ENCODE measurements around the gene OCA2.

Gene OCA2

GRCh38 chr15:28120359-28120640, 21.2 kb upstream of the OCA2 start:
- DNase-seq (ENCODE audit: low read depth, low spot score), result no peak

DNA sequence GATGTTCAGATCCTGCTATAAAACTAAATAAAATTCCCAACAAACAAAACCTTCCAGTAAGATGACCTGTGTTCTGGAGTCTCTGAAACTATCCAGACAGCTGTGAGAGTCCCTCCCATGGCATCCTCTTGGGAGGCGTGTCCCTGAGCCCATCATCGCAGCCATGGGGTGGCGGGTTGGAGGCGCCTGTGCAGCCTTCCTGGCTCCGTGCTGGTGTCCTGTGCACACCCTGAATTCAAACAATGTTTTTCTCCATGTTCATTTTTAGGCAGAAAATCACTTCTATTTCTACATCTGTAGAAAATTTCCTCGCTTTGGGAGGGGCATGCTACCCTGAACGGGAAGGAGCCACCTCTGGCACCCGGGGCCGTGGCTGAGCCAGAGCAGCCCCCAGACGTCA, 19.4 kb upstream of the OCA2 start:
- no peak for DNase-seq (ENCODE audit: low read depth, low spot score)

GRCh38 chr15:28118083-28118482, 19.0 kb upstream of the OCA2 start:
- no peak for DNase-seq (ENCODE audit: low read depth, low spot score)

GRCh38 chr15:28117432-28117990, 18.4 kb upstream of the OCA2 start:
- no peak for DNase-seq (ENCODE audit: low read depth, low spot score)

DNA sequence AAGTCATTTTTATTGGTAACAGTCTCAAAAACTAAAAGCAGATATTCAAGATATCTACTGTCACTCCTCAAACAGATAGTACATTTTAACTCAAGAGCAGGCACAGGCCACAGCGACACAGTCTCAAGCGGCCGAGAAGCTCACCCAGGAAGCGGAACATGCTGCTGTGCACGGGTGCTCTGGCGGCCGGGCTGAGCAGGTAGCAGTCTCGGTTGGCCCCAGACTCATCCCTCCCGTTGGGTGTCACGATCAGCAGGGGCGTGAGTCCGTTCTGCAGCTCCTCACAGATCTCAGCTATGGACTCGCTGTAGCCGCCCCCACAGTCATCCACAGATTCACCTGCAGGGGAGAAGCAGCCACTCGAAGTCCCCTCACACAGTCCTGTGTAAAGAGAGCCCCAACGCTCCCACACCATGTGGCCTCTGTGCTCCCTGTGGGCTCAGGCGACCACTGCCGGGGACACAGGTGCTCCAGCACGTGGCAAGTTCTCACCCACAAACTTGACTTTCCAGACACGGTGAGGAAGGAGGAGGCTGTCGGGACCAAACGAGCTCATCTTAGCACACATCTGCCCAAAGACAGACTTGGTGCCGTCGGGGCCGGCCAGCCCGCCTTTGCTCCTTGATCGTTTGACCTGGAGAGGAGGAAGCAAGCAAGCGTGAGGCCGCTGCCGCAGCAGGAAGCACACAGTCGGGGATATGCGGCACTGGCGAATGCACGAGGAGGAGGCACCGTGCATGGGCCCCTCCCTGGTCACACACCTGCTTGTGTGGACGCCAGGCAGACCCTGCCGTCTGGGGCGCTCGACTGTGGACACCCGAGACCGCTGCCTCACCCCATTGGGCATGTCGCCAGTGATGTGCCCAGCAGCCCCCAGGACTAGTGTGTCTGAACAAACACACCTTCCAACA, 17.7 kb upstream of the OCA2 start:
- no peak for DNase-seq (ENCODE audit: low read depth, low spot score)

- no peak for DNase-seq (ENCODE audit: low read depth, low spot score)
These were observed 16.8 kb upstream of the OCA2 start for GRCh38 chr15:28115871-28116270.

DNA sequence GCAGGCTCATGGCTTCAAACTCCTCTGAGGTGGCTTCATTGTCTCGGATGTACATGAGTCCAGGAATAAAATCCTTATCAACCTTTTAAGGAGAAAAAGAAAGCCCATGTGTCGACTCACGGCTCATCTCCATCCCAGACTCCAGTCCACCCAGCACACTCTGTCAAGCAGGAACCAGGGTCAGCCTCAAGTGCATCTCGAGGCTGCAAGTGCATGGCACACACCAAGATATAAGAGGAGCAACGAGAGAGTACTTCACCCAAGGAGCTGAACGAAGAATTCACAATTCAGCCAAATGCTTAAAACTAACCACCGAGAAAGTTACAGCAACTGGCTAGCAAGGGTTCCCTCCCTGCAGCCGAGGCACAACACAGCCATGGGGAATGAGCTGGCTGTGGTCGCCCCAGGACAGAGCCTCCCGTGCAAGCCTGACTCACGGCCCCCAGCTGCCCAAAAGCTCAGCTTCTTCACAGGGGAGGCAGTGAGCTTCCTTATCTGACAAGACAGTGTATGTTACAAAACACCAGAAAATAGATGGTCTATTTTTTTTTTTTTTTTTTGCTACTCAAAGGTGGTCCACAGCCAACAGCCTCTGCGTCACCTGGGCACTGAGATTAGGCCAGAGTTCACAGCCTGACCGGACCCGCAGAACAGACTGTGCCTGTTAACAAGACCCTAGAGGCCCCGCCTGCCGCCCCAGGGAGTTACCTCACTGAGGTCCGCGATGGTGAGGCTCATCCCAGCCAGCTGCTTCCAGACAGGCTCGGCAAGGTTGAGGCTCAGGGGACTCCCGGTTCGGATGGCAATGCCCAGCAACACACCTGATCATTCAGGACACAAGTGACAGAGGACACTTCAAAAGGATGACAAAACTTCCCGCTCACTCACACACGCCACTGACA, 15.9 kb upstream of the OCA2 start:
- no peak for DNase-seq (ENCODE audit: low read depth, low spot score)

GRCh38 chr15:28114114-28114455, 15.0 kb upstream of the OCA2 start:
- no peak for DNase-seq (ENCODE audit: low read depth, low spot score)

DNA sequence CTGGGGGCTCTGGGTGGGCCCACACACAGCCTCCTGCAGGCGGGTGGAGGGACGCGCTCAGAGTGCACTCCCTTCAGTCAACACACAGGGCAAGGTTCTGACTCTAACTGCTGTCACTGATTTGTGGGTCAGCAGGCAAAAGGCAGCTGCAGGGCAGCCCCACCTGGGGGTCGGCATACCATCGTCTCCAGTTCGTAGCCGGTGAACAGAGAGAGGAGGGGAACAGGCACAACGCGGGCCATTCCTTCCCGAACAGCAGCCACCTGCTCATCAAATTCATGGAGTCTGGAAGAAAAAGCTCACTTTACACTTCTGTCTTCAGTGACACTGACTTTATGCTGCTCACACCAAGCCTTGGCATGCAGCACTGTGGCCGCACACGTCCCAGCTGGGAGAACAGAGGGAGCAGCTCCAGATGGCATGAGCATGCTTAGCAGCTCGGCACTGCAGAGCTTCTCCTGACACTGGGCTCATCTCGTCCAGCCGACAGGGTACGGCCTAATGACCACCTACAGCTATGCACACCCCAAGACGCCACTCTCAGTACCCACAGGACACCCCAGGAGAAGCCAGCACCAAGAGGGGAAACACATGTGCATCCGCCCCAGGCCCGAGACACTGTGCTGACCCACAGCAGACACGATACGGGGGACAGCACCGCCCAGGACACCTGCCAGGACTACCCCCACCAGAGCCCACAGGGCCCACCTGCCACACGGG, 14.4 kb upstream of the OCA2 start:
- no peak for DNase-seq (ENCODE audit: low read depth, low spot score)

DNA sequence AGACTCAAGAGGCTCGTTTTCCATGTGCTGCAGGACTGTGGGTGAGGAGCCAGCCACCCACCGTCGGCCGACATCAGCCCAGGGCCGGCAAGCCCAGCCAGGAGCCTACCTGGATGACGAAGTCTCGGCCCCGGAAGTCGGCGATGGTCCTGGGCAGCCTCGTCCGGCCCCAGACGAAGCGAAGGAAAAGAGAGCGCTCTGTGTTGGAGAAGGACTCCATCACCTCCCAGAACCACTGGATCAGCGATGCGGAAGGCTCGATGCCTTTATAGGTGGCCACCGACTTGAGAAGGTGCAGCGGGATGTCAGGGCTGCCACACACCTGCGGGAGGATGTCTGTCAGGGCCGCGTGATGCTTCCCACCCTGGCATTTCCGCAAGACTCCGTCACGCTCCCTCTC, 13.8 kb upstream of the OCA2 start:
- no peak for DNase-seq (ENCODE audit: low read depth, low spot score)

DNA sequence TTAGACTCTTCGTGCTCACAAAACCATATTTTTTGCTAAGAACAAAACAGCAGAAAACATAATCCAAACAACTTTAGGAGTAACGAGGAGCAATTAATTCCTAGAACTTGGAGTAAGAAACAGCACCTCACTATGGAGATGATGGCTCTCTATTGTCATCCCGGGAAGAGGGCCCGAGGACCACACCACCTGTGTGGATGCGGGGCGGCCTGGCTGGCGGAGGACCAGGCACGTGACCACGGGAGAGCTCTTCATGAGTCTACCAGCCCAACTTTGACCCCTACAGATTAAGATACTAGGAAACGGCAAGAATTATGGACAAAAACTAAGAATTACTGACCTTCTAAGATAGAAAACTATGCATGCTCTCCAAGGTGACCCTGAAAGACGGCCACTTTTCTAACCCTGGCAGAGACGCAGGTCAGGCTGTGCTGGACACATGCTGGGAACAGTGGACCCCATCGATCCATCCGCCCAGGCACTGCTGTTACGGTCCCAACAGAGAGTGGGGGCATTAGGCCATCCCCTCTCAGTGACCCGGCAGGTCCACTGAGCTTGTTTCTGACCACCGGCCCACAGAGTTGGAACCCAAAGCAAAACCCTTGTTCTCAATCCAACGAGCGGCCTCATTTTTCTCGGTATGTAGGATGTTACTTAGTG, 13.1 kb upstream of the OCA2 start:
- DNase-seq (ENCODE audit: low read depth, low spot score), result no peak

DNA sequence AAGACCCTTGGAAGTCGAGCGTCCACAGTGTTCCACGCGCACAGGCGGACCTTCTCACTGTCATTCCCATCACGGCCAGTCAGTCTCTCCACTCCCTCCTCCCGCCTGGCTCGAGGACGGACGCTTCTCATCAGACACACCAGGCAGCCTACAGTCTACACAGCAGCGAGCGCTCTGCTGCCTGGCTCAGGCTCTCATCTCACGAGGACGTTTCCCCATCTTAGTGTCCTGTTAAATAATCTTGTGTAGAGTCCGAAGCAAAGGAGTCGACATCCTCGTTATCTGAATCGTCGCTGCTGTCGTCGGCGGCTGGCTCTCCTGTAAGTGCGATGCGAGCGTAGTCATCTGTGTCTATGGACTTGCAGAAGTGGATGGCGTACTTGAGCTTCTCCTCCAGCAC, 12.4 kb upstream of the OCA2 start:
- DNase-seq (ENCODE audit: low read depth, low spot score), result no peak

- DNase-seq (ENCODE audit: low read depth, low spot score), result no peak
These were observed 11.4 kb upstream of the OCA2 start for GRCh38 chr15:28110481-28110881.

DNA sequence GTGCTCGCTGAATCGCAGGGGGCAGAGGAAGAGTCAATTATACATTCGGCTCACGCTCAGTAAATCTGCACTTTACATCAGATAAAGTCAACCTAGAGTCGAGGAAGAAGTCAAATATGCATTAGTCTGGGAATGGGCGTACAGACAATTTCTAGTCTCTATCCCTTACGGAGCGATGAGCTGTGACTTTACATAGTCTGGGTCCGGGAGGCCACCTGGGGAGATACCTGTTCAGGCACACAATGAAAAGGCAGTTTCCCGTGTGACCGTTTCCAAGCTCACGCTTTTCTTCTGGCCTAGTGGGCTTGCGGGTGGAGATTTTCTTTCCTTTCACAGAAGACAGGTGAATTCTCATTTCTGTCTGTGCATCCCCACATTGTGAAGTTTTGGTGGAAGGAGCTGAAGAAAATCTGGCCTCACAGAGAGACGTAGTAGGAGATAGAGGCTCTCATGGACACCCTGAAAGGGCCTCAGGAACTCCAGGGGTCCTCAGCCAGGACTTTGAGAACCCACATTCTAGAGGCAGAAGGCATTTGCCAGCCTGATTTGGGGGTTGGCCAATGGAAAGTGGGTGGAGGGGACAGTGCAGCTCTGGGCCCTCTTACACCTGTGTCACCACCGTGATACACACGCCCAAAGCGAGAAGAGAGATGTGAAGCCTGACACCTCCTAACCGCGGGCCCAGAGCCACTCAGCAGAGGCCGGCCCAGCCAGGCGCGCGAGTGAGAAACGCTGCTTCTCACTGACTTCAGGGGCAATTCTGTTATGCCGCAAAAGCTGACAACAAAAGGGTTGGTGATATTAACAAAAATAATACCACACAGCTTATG, 10.7 kb upstream of the OCA2 start:
- no peak for DNase-seq (ENCODE audit: low read depth, low spot score)

DNA sequence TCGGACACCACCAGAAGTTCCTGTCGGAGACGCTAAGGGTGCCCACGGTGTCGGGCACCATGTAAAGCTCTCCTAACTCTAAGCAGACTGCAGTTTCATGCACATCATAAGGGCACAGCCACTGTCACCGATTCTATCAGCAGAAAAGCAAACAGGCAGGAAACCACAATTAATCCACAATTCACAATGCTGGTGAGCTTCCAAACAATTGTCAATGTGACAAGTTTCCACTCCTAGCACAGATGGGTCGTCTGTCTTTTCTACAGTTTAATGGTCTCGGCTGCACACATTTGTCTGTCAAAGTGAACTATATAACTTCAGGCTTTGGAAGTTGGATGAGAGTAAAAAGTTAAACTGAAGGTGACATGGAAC, 8.8 kb upstream of the OCA2 start:
- DNase-seq (ENCODE audit: low read depth, low spot score), result no peak

DNA sequence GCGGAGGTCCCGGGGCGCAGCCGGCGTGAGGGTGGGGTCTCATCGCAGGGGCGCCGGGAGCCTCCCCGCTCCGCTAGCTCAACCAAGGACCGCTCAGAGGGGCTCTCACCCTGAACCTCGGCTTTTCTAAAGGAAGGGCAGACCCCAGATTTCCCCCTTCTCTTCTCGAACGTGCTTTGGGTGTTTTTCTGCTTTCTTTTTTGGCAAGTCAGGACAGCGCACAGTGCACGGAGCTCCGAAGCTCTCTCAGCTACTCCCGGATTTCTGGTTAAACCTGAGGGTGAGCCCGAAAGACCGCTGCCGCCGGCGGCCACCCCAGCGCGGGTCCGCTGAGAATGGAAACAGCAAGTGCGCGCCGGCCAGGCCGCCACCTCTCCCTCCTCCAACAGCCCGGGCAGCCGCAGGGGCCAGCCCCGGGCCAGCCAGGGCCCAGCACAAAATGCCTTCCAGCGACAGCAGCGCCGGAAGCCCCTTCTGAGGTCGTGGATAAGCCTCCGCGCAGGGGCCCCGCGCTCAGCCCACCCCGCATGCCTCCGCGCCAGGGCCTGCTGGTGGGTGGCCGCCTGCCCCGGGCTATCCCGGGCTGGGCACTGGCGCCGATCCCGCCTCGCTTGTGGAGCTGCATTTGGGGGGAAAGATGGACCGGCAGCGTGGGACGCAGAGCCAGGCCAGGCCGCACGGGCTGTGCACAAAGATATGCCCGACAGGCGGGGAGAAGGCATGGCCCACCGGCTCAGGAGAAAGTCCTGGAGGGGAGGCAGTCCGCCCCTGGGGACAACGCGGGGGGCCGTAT, 8.2 kb upstream of the OCA2 start:
- DNase-seq (ENCODE audit: low read depth, low spot score), result no peak

DNA sequence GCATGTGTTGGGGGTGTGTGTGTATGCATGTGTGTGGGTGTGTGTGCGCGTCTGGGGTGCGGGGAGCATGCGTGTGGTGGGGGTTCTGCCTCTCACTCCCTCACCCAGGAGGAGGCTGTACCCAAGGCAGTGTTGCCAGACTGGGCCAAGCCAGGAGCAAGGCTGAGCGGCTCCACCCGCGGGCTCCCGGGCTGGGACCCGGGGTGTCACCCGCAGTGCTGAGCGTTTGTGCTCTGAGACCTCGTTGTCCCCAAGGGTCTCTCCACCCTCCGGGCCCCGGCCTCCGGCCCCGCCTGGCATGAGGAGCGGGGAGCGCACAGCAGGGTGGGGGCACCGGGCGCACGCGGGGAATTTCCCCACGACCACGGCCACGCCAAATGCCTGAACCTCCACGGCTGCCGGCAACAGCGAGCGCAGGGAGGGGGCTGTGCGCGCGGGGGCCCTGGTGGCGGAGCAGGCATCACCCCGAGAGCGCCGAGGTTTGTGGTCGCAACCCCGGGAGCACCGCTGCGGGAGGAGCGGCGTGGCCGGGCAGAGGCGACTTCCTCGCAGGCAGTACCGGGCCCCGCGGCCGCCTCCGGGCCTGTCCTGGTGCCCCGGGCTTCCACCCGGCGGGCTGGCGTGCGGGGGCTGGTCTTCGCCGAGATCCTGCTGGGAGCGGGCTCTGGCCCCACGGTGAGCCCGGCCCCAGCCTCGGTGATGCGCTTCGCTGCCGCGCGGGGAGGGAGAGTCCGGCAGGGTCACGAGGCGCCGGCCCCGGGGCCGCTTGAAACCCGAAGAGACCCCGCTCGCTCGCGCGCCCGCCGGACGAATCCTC, 7.4 kb upstream of the OCA2 start:
- DNase-seq (ENCODE audit: low read depth, low spot score), result no peak

- DNase-seq (ENCODE audit: low read depth, low spot score), result no peak
These were observed 6.7 kb upstream of the OCA2 start for GRCh38 chr15:28105793-28106192.

GRCh38 chr15:28105224-28105791, 6.2 kb upstream of the OCA2 start:
- DNase-seq (ENCODE audit: low read depth, low spot score), result no peak

All from iPS DF 19.7 (cell line).